ENCODE data around the gene BICC1.

DNA sequence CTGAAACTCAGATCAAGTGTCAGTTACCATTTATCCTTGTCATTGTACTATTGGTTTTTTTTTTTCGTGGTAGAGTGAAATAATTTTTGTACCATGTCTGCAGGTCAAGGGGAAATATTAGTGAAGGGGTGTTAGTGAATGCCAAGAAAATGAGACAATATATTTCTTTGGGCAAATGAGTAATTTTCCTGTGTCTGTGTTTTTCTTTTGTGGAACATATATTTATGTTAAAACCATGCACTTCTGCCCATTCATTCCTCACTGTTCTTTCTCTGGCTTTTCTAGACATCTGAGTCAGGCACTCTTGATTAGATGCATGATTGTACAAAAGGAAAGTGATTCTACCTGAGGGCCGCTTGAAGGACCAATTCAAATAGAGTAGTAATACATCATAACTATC is 161.6 kb downstream of the BICC1 start:
- TF ChIP-seq, protein P1, sequence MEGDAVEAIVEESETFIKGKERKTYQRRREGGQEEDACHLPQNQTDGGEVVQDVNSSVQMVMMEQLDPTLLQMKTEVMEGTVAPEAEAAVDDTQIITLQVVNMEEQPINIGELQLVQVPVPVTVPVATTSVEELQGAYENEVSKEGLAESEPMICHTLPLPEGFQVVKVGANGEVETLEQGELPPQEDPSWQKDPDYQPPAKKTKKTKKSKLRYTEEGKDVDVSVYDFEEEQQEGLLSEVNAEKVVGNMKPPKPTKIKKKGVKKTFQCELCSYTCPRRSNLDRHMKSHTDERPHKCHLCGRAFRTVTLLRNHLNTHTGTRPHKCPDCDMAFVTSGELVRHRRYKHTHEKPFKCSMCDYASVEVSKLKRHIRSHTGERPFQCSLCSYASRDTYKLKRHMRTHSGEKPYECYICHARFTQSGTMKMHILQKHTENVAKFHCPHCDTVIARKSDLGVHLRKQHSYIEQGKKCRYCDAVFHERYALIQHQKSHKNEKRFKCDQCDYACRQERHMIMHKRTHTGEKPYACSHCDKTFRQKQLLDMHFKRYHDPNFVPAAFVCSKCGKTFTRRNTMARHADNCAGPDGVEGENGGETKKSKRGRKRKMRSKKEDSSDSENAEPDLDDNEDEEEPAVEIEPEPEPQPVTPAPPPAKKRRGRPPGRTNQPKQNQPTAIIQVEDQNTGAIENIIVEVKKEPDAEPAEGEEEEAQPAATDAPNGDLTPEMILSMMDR (IDR thresholded peaks at IDR 0.05), result no peak
- TF ChIP-seq EZH2 (IDR thresholded peaks at IDR 0.05; ENCODE audit: borderline replicate concordance, insufficient read depth, low read depth, low read length, poor library complexity, severe bottlenecking), result no peak

Measured in B cell (primary cell).